ENCODE results near the gene PIEZO1.

DNA sequence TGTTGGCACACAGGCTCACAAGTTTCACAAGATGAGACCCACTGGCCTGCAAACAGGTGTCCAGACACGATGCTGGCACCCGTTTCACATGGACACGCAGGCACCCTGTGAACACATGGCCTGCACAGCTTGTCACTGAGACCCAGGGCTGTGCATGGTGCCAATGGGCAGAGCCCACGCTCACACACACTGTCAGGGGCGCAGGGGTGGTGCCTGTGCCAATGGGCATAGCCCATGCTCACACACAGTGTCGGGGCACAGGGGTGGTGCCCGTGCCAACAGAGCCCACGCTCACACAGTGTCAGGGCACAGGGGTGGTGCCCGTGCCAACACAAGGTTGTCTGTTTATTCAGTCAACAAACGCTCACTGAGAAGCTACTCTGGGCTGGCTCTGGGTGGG is 49.4 kb downstream of the PIEZO1 start:
- TF ChIP-seq, protein P1, sequence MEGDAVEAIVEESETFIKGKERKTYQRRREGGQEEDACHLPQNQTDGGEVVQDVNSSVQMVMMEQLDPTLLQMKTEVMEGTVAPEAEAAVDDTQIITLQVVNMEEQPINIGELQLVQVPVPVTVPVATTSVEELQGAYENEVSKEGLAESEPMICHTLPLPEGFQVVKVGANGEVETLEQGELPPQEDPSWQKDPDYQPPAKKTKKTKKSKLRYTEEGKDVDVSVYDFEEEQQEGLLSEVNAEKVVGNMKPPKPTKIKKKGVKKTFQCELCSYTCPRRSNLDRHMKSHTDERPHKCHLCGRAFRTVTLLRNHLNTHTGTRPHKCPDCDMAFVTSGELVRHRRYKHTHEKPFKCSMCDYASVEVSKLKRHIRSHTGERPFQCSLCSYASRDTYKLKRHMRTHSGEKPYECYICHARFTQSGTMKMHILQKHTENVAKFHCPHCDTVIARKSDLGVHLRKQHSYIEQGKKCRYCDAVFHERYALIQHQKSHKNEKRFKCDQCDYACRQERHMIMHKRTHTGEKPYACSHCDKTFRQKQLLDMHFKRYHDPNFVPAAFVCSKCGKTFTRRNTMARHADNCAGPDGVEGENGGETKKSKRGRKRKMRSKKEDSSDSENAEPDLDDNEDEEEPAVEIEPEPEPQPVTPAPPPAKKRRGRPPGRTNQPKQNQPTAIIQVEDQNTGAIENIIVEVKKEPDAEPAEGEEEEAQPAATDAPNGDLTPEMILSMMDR (conservative IDR thresholded peaks at IDR 0.05; ENCODE audit: low read depth in 2 of 2), result no peak
- no peak for TF ChIP-seq EZH2 (IDR thresholded peaks at IDR 0.05; ENCODE audit: low read depth, unreplicated experiment)
- TF ChIP-seq ETS1 (IDR thresholded peaks at IDR 0.05), result no peak
- TF ChIP-seq POLR2AphosphoS5 (IDR thresholded peaks at IDR 0.05; ENCODE audit: low read depth), result no peak
- TF ChIP-seq, protein P2, sequence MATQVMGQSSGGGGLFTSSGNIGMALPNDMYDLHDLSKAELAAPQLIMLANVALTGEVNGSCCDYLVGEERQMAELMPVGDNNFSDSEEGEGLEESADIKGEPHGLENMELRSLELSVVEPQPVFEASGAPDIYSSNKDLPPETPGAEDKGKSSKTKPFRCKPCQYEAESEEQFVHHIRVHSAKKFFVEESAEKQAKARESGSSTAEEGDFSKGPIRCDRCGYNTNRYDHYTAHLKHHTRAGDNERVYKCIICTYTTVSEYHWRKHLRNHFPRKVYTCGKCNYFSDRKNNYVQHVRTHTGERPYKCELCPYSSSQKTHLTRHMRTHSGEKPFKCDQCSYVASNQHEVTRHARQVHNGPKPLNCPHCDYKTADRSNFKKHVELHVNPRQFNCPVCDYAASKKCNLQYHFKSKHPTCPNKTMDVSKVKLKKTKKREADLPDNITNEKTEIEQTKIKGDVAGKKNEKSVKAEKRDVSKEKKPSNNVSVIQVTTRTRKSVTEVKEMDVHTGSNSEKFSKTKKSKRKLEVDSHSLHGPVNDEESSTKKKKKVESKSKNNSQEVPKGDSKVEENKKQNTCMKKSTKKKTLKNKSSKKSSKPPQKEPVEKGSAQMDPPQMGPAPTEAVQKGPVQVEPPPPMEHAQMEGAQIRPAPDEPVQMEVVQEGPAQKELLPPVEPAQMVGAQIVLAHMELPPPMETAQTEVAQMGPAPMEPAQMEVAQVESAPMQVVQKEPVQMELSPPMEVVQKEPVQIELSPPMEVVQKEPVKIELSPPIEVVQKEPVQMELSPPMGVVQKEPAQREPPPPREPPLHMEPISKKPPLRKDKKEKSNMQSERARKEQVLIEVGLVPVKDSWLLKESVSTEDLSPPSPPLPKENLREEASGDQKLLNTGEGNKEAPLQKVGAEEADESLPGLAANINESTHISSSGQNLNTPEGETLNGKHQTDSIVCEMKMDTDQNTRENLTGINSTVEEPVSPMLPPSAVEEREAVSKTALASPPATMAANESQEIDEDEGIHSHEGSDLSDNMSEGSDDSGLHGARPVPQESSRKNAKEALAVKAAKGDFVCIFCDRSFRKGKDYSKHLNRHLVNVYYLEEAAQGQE (IDR thresholded peaks at IDR 0.05; ENCODE audit: unreplicated experiment), result no peak

Data from GM23338 (cell line).